DLD1 (cell line): Measurements from ENCODE around the gene OXNAD1.

Source experiments
- in situ Hi-C: cut with HindIII; loops from 2 replicates; pipeline ENCODE4 v1.10.0; 2017; ENCODE audit warnings: low sequenced_read_pairs

Gene OXNAD1

GRCh38 chr3:16245609-16246008, 19.4 kb upstream of the OXNAD1 start:
- in situ Hi-C loops = no loop called here

GRCh38 chr3:16247282-16248061, 17.5 kb upstream of the OXNAD1 start:
- in situ Hi-C loops = no loop called here

GRCh38 chr3:16248556-16248955, 16.5 kb upstream of the OXNAD1 start:
- in situ Hi-C loops = no loop called here

GRCh38 chr3:16249336-16249735, 15.7 kb upstream of the OXNAD1 start:
- in situ Hi-C loops = no loop called here

- in situ Hi-C loops = no loop called here
Observed at GRCh38 chr3:16249886-16250285, 15.1 kb upstream of the OXNAD1 start.

GRCh38 chr3:16251316-16252085, 13.5 kb upstream of the OXNAD1 start:
- in situ Hi-C loops = no loop called here

GRCh38 chr3:16252243-16252978, 12.6 kb upstream of the OXNAD1 start:
- in situ Hi-C loops = no loop called here

- in situ Hi-C loops = no loop called here
Observed at GRCh38 chr3:16252988-16253387, 12.0 kb upstream of the OXNAD1 start.

- in situ Hi-C loops = no loop called here
Observed at GRCh38 chr3:16253601-16254000, 11.4 kb upstream of the OXNAD1 start.

GRCh38 chr3:16254916-16255315, 10.1 kb upstream of the OXNAD1 start:
- in situ Hi-C loops = no loop called here

- in situ Hi-C loops = no loop called here
Observed at GRCh38 chr3:16255326-16255725, 9.7 kb upstream of the OXNAD1 start.

- in situ Hi-C loops = no loop called here
Observed at GRCh38 chr3:16255726-16256125, 9.3 kb upstream of the OXNAD1 start.

GRCh38 chr3:16257309-16257708, 7.7 kb upstream of the OXNAD1 start:
- in situ Hi-C loops = no loop called here

GRCh38 chr3:16258177-16258576, 6.8 kb upstream of the OXNAD1 start:
- in situ Hi-C loops = no loop called here

GRCh38 chr3:16258866-16259265, 6.1 kb upstream of the OXNAD1 start:
- in situ Hi-C loops = no loop called here

- in situ Hi-C loops = no loop called here
Observed at GRCh38 chr3:16260046-16260445, 5.0 kb upstream of the OXNAD1 start.

GRCh38 chr3:16262174-16262573, 2.8 kb upstream of the OXNAD1 start:
- in situ Hi-C loops = no loop called here

GRCh38 chr3:16264174-16264707, 771 bp upstream of the OXNAD1 start:
- in situ Hi-C loops = no loop called here

- in situ Hi-C loops = no loop called here
Observed at GRCh38 chr3:16265455-16265786, 409 bp downstream of the OXNAD1 start.

GRCh38 chr3:16266714-16267113, 1.7 kb downstream of the OXNAD1 start:
- in situ Hi-C loops = no loop called here

- in situ Hi-C loops = no loop called here
Observed at GRCh38 chr3:16270855-16271254, 5.8 kb downstream of the OXNAD1 start.
